SK-N-SH (cell line): Measurements from ENCODE around the gene SIGLEC9. TPM values are rescaled to one million over a fixed set of nuclear protein-coding genes. Genes with fewer than 3 reads are reported as not detected.

Experiments used
- CTCF ChIA-PET: fragments of 300-600, 350-600 bp; formaldehyde crosslinking; extraction: SDS; loops from one replicate; lab custom pipeline; 2021; lab: Yijun Ruan, JAX
- POLR2A ChIA-PET: fragments of 350-600 bp; sonication (Branson Sonifier 250); formaldehyde crosslinking; extraction: SDS; loops from one replicate; lab custom pipeline; 2020; ENCODE audit warnings: antibody characterized with exemption, inconsistent platforms; lab: Yijun Ruan, JAX
- DNase-seq: peaks from one replicate; pipeline ENCODE4 v3.0.0; 2012
- H2AFZ ChIP-seq: fragments of 200-600 bp; sonication (generic); 2 replicates; pipeline ENCODE4 v1.8.1; 2016; ENCODE audit warnings: antibody characterized with exemption, mild to moderate bottlenecking, low read depth
- H3F3A ChIP-seq: fragments of 200-600 bp; sonication (generic); replicated peaks from 2 replicates; pipeline ENCODE3; 2016; ENCODE audit warnings: antibody characterized with exemption, mild to moderate bottlenecking; ENCODE audit not compliant: insufficient read depth
- H3K27ac ChIP-seq, 2 experiments: fragments of 200-500 bp in 1 of 2; fragments of 200-600 bp in 1 of 2; sonication (Bioruptor generic) in 1 of 2; sonication (generic), shearing (Covaris generic) in 1 of 2; 2 replicates each; pipeline versions ENCODE4 v1.5.1 to v1.6.1; 2014 to 2016; ENCODE audit warnings: low read depth in 2 of 2, inconsistent platforms in 1 of 2, low read length in 1 of 2, mild to moderate bottlenecking in 1 of 2, mixed read lengths in 1 of 2
- H3K27me3 ChIP-seq: fragments of 200-600 bp; sonication (generic), shearing (Covaris generic); 2 replicates; pipeline ENCODE4 v1.6.1; 2016; ENCODE audit warnings: mixed run types; ENCODE audit not compliant: insufficient read depth
- H3K36me3 ChIP-seq, 2 experiments: fragments of 200-500 bp in 1 of 2; fragments of 200-600 bp in 1 of 2; sonication (Bioruptor generic) in 1 of 2; sonication (generic) in 1 of 2; replicated peaks in 1 of 2; 2 replicates each; pipeline versions ENCODE3 to v1.5.1; 2014 to 2016; ENCODE audit warnings: low read length in 1 of 2, mild to moderate bottlenecking in 1 of 2; ENCODE audit not compliant: insufficient read depth in 2 of 2, control insufficient read depth in 1 of 2
- H3K4me1 ChIP-seq, 2 experiments: fragments of 200-500 bp in 1 of 2; fragments of 200-600 bp in 1 of 2; sonication (Bioruptor generic) in 1 of 2; sonication (generic), shearing (Covaris generic) in 1 of 2; 2 replicates each; pipeline versions ENCODE4 v1.5.1 to v1.6.1; 2014 to 2016; ENCODE audit warnings: low read depth in 1 of 2, low read length in 1 of 2, mixed run types in 1 of 2; ENCODE audit not compliant: insufficient read depth in 2 of 2, control insufficient read depth in 1 of 2
- H3K4me2 ChIP-seq: fragments of 200-600 bp; sonication (generic), shearing (Covaris generic); 2 replicates; pipeline ENCODE4 v1.6.1; 2017; ENCODE audit warnings: mixed run types
- H3K4me3 ChIP-seq, 2 experiments: fragments of 200-500 bp in 1 of 2; fragments of 200-600 bp in 1 of 2; sonication (Bioruptor generic) in 1 of 2; sonication (generic), shearing (Covaris generic) in 1 of 2; 2 replicates each; pipeline versions ENCODE4 v1.5.1 to v1.8.1; 2014 to 2016; ENCODE audit warnings: low read depth in 2 of 2, inconsistent platforms in 1 of 2, low read length in 1 of 2, mild to moderate bottlenecking in 1 of 2, mixed read lengths in 1 of 2, moderate library complexity in 1 of 2
- H3K79me2 ChIP-seq: fragments of 200-600 bp; sonication (generic); 2 replicates; pipeline ENCODE4 v1.8.1; 2017; ENCODE audit warnings: mild to moderate bottlenecking; ENCODE audit not compliant: insufficient read depth
- H3K9ac ChIP-seq: fragments of 200-600 bp; sonication (generic); 2 replicates; pipeline ENCODE4 v1.6.1; 2017; ENCODE audit warnings: mixed run types
- H3K9me2 ChIP-seq: fragments of 200-600 bp; sonication (generic); 2 replicates; pipeline ENCODE4 v1.6.1; 2017; ENCODE audit warnings: mixed run types
- H3K9me3 ChIP-seq: fragments of 200-600 bp; sonication (generic); 2 replicates; pipeline ENCODE4 v1.6.1; 2017; ENCODE audit warnings: mixed run types, mild to moderate bottlenecking, moderate library complexity
- H4K20me1 ChIP-seq: fragments of 200-600 bp; sonication (generic); 2 replicates; pipeline ENCODE4 v1.6.1; 2017; ENCODE audit warnings: mild to moderate bottlenecking, mixed run types; ENCODE audit not compliant: insufficient read depth
- EP300 ChIP-seq, 2 experiments: IDR thresholded peaks; 2 replicates each; pipeline versions ENCODE4 v1.4.0 to v1.6.1; 2012; ENCODE audit warnings: borderline replicate concordance in 1 of 2, low read depth in 1 of 2, low read length in 1 of 2
- FOSL2 ChIP-seq: IDR thresholded peaks from 2 replicates; pipeline ENCODE4 v1.4.0; 2012; ENCODE audit warnings: low read depth, mild to moderate bottlenecking, moderate library complexity, borderline replicate concordance
- FOXM1 ChIP-seq: IDR thresholded peaks from 2 replicates; pipeline ENCODE4 v1.4.0; 2012; ENCODE audit warnings: low read depth, mild to moderate bottlenecking
- GABPA ChIP-seq: IDR thresholded peaks from 2 replicates; pipeline ENCODE4 v1.4.0; 2012; ENCODE audit warnings: low read depth, mild to moderate bottlenecking
- GATA2 ChIP-seq: sonication (generic); formaldehyde crosslinking; IDR thresholded peaks from 2 replicates; pipeline ENCODE4 v1.5.0; 2020; ENCODE audit warnings: mild to moderate bottlenecking, missing genetic modification reagents
- RAD21 ChIP-seq: IDR thresholded peaks from 2 replicates; pipeline ENCODE4 v1.6.1; 2012; ENCODE audit warnings: mild to moderate bottlenecking, low read length
- RCOR1 ChIP-seq: fragments of 150-350 bp; IDR thresholded peaks from 2 replicates; pipeline ENCODE4 v1.6.1; 2017; ENCODE audit warnings: antibody characterized with exemption, low read length
- REST ChIP-seq: IDR thresholded peaks from 2 replicates; pipeline ENCODE4 v1.6.1; 2012; ENCODE audit warnings: mild to moderate bottlenecking, low read depth, low read length, moderate library complexity
- RFX5 ChIP-seq: IDR thresholded peaks from 2 replicates; pipeline ENCODE4 v1.6.1; 2012; ENCODE audit warnings: mild to moderate bottlenecking, improper control_type of control experiment, low read length
- RXRA ChIP-seq: IDR thresholded peaks from 2 replicates; pipeline ENCODE4 v1.4.0; 2012; ENCODE audit warnings: low read depth, mild to moderate bottlenecking, borderline replicate concordance
- SIN3A ChIP-seq: IDR thresholded peaks from 2 replicates; pipeline ENCODE4 v1.6.1; 2012; ENCODE audit warnings: low read depth, mild to moderate bottlenecking, low read length, moderate library complexity, borderline replicate concordance
- SMC3 ChIP-seq: IDR thresholded peaks from 2 replicates; pipeline ENCODE4 v1.6.1; 2012; ENCODE audit warnings: low read depth, low read length, improper control_type of control experiment
- TAF1 ChIP-seq: IDR thresholded peaks from 2 replicates; pipeline ENCODE4 v1.6.1; 2012; ENCODE audit warnings: low read depth, mild to moderate bottlenecking, low read length, moderate library complexity, borderline replicate concordance
- TEAD4 ChIP-seq: IDR thresholded peaks from 2 replicates; pipeline ENCODE4 v1.4.0; 2012; ENCODE audit warnings: mild to moderate bottlenecking, borderline replicate concordance; ENCODE audit not compliant: insufficient read depth
- YY1 ChIP-seq: IDR thresholded peaks from 2 replicates; pipeline ENCODE4 v1.4.0; 2012; ENCODE audit warnings: low read depth, mild to moderate bottlenecking
- WGBS: methylation state at CpG from one replicate; pipeline ENCODE4 v1.1.6; 2017; ENCODE audit warnings: low lambda C conversion rate; 5-methylcytosine and 5-hydroxymethylcytosine counted together
- polyA plus RNA-seq, 3 experiments: library from polyadenylated mRNA; depleted of rRNA; stranded (reverse); fragments of >200 nt; gene quantifications; 2 replicates each; pipeline ENCODE4 v1.2.3, GENCODE V29; 2012
- TF ChIP-seq, protein P1 (sequence below): fragments of 150-350 bp; IDR thresholded peaks from 2 replicates; pipeline ENCODE4 v1.6.1; 2017; ENCODE audit warnings: antibody characterized with exemption, low read length, low read depth, borderline replicate concordance
- TF ChIP-seq, protein P2 (sequence below): IDR thresholded peaks from 2 replicates; pipeline ENCODE4 v1.4.0; 2012; ENCODE audit warnings: low read depth
- TF ChIP-seq, protein P3 (sequence below): IDR thresholded peaks from 2 replicates; pipeline ENCODE4; 2012
- TF ChIP-seq, protein P4 (sequence below): IDR thresholded peaks from 2 replicates; pipeline ENCODE4 v1.4.0; 2012; ENCODE audit warnings: low read depth, borderline replicate concordance

SIGLEC9 gene
- polyA plus RNA-seq, 1 of the 3 experiments (the other 2 are of a cell fraction), result not detected

DNA sequence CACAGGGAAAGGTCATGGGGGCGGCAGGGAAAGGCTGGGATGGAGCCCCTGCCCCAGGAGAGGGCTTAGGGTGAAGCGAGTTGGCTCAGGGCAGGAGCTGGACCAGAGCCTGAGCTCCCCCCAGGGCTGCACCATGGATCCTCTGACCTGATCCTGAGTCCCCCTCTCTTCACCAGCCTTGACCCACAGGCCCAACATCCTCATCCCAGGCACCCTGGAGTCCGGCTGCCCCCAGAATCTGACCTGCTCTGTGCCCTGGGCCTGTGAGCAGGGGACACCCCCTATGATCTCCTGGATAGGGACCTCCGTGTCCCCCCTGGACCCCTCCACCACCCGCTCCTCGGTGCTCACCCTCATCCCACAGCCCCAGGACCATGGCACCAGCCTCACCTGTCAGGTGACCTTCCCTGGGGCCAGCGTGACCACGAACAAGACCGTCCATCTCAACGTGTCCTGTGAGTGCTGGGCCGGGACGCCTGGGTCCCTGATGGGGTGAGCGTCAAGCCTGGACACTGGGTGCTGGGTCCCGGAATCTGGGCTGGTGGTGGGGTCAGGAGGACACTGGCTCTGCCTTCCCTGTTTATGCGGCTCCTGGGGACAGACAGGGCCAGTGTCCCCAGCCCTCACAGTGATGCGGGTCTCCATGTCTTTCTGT lies 842 bp downstream of the SIGLEC9 start (continued):
- no peak for TF ChIP-seq REST
- TF ChIP-seq SIN3A, result no peak
- TF ChIP-seq EP300 (IDR thresholded peaks at IDR 0.05; ENCODE audit: borderline replicate concordance in 1 of 2, low read depth in 1 of 2, low read length in 1 of 2), result no peak
- TF ChIP-seq, all 33 proteins: peak for 0

GRCh38 chr19:51127032-51127431 lies 2.3 kb downstream of the SIGLEC9 start:
- Histone ChIP-seq H3K79me2 (no peaks in the 10 kb centered on the region), H3K9me3 (no peaks in the 10 kb centered on the region), H3K27ac (no peak overlapping the region), H3F3A (no peaks in the 10 kb centered on the region), H3K4me2 (no peak overlapping the region), H3K27me3 (peaks cover 84% of the 10 kb centered on the region), H2AFZ (no peak overlapping the region), H3K9me2 (no peaks in the 10 kb centered on the region), H3K36me3 (no peaks in the 10 kb centered on the region), H3K4me3 (no peak overlapping the region), H3K9ac (no peak overlapping the region), H3K4me1 (no peaks in the 10 kb centered on the region), H4K20me1 (no peaks in the 10 kb centered on the region)
- ChIA-PET POLR2A (no interaction called here), CTCF (no interaction called here)
- no peak for DNase-seq
- WGBS, result 13% methylated on average over 6 of the region's 6 CpGs
- TF ChIP-seq GATA2 (CRISPR knock-in tag) (no peak), RXRA (no peak), TAF1 (no peak), GABPA (no peak), SMC3 (no peak), FOSL2 (no peak), YY1 (no peak), RCOR1 (no peak), FOXM1 (no peak), RAD21 (no peak), RFX5 (no peak), SIN3A (no peak), EP300 (IDR thresholded peaks at IDR 0.05; ENCODE audit: borderline replicate concordance in 1 of 2, low read depth in 1 of 2, low read length in 1 of 2) (no peak), TEAD4 (no peak)
- TF ChIP-seq, protein P1, sequence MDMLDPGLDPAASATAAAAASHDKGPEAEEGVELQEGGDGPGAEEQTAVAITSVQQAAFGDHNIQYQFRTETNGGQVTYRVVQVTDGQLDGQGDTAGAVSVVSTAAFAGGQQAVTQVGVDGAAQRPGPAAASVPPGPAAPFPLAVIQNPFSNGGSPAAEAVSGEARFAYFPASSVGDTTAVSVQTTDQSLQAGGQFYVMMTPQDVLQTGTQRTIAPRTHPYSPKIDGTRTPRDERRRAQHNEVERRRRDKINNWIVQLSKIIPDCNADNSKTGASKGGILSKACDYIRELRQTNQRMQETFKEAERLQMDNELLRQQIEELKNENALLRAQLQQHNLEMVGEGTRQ, result no peak
- TF ChIP-seq, protein P2, sequence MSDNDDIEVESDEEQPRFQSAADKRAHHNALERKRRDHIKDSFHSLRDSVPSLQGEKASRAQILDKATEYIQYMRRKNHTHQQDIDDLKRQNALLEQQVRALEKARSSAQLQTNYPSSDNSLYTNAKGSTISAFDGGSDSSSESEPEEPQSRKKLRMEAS, result no peak
- TF ChIP-seq, protein P3, sequence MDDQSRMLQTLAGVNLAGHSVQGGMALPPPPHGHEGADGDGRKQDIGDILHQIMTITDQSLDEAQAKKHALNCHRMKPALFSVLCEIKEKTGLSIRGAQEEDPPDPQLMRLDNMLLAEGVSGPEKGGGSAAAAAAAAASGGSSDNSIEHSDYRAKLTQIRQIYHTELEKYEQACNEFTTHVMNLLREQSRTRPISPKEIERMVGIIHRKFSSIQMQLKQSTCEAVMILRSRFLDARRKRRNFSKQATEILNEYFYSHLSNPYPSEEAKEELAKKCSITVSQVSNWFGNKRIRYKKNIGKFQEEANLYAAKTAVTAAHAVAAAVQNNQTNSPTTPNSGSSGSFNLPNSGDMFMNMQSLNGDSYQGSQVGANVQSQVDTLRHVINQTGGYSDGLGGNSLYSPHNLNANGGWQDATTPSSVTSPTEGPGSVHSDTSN, result no peak
- TF ChIP-seq, protein P4, sequence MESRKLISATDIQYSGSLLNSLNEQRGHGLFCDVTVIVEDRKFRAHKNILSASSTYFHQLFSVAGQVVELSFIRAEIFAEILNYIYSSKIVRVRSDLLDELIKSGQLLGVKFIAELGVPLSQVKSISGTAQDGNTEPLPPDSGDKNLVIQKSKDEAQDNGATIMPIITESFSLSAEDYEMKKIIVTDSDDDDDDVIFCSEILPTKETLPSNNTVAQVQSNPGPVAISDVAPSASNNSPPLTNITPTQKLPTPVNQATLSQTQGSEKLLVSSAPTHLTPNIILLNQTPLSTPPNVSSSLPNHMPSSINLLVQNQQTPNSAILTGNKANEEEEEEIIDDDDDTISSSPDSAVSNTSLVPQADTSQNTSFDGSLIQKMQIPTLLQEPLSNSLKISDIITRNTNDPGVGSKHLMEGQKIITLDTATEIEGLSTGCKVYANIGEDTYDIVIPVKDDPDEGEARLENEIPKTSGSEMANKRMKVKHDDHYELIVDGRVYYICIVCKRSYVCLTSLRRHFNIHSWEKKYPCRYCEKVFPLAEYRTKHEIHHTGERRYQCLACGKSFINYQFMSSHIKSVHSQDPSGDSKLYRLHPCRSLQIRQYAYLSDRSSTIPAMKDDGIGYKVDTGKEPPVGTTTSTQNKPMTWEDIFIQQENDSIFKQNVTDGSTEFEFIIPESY, result no peak
